Rectal smooth muscle tissue (tissue), 1 donor: Measurements from ENCODE around the gene FOXC1.

ENCODE experiments used
- H3K27ac ChIP-seq: one replicate; pipeline ENCODE4 v1.7.0; 2013; ENCODE audit warnings: low read depth, low read length, inconsistent platforms
- H3K27me3 ChIP-seq: one replicate; pipeline ENCODE4 v1.7.0; 2013; ENCODE audit warnings: low read length; ENCODE audit not compliant: control insufficient read depth, insufficient read depth
- H3K36me3 ChIP-seq: one replicate; pipeline ENCODE4 v1.7.0; 2013; ENCODE audit warnings: low read length; ENCODE audit not compliant: control insufficient read depth, insufficient read depth
- H3K4me1 ChIP-seq: one replicate; pipeline ENCODE4 v1.7.0; 2013; ENCODE audit warnings: low read length; ENCODE audit not compliant: control insufficient read depth, insufficient read depth
- H3K4me3 ChIP-seq: one replicate; pipeline ENCODE4 v1.7.0; 2013; ENCODE audit warnings: low read length
- H3K9ac ChIP-seq: one replicate; pipeline ENCODE4 v1.7.0; 2013; ENCODE audit warnings: low read length

FOXC1 gene

GRCh38 chr6:1587546-1587945 is 22.2 kb upstream of the FOXC1 start:
- H3K9ac ChIP-seq: no peak overlapping the region
- no peaks in the 10 kb centered on the region for H3K4me1 ChIP-seq
- no peaks in the 10 kb centered on the region for H3K27me3 ChIP-seq
- no peaks in the 10 kb centered on the region for H3K36me3 ChIP-seq
- no peak overlapping the region for H3K4me3 ChIP-seq
- H3K27ac ChIP-seq: no peak overlapping the region

GRCh38 chr6:1587977-1588376 is 21.7 kb upstream of the FOXC1 start:
- Histone ChIP-seq H3K27ac (no peak overlapping the region), H3K36me3 (no peaks in the 10 kb centered on the region), H3K4me3 (no peak overlapping the region), H3K27me3 (no peaks in the 10 kb centered on the region), H3K9ac (no peak overlapping the region), H3K4me1 (no peaks in the 10 kb centered on the region)

GRCh38 chr6:1589208-1589607 is 20.5 kb upstream of the FOXC1 start:
- H3K36me3 ChIP-seq: no peaks in the 10 kb centered on the region
- no peak overlapping the region for H3K9ac ChIP-seq
- no peaks in the 10 kb centered on the region for H3K4me1 ChIP-seq
- no peak overlapping the region for H3K4me3 ChIP-seq
- no peak overlapping the region for H3K27ac ChIP-seq
- peaks cover 3% of the 10 kb centered on the region for H3K27me3 ChIP-seq

GRCh38 chr6:1590580-1590979 is 19.1 kb upstream of the FOXC1 start:
- Histone ChIP-seq H3K4me3 (no peak overlapping the region), H3K4me1 (no peaks in the 10 kb centered on the region), H3K27ac (no peak overlapping the region), H3K27me3 (peaks cover 9% of the 10 kb centered on the region), H3K9ac (no peak overlapping the region), H3K36me3 (no peaks in the 10 kb centered on the region)

- no peaks in the 10 kb centered on the region for H3K36me3 ChIP-seq
- no peaks in the 10 kb centered on the region for H3K4me1 ChIP-seq
- no peak overlapping the region for H3K9ac ChIP-seq
- H3K4me3 ChIP-seq: no peak overlapping the region
- H3K27ac ChIP-seq: no peak overlapping the region
- H3K27me3 ChIP-seq: peaks cover 14% of the 10 kb centered on the region
Observed at GRCh38 chr6:1591243-1591642, 18.5 kb upstream of the FOXC1 start.

GRCh38 chr6:1591926-1592325 is 17.8 kb upstream of the FOXC1 start:
- no peaks in the 10 kb centered on the region for H3K4me1 ChIP-seq
- peaks cover 14% of the 10 kb centered on the region for H3K27me3 ChIP-seq
- no peak overlapping the region for H3K9ac ChIP-seq
- H3K27ac ChIP-seq: no peak overlapping the region
- no peak overlapping the region for H3K4me3 ChIP-seq
- no peaks in the 10 kb centered on the region for H3K36me3 ChIP-seq

GRCh38 chr6:1592852-1593251 is 16.9 kb upstream of the FOXC1 start:
- Histone ChIP-seq H3K27ac (no peak overlapping the region), H3K9ac (no peak overlapping the region), H3K36me3 (no peaks in the 10 kb centered on the region), H3K27me3 (peaks cover 14% of the 10 kb centered on the region), H3K4me1 (no peaks in the 10 kb centered on the region), H3K4me3 (no peak overlapping the region)

GRCh38 chr6:1593286-1593957 is 16.3 kb upstream of the FOXC1 start:
- Histone ChIP-seq H3K4me3 (no peak overlapping the region), H3K27me3 (peaks cover 14% of the 10 kb centered on the region), H3K27ac (no peak overlapping the region), H3K9ac (no peak overlapping the region), H3K36me3 (no peaks in the 10 kb centered on the region), H3K4me1 (no peaks in the 10 kb centered on the region)

GRCh38 chr6:1593958-1594314 is 15.8 kb upstream of the FOXC1 start:
- Histone ChIP-seq H3K4me1 (no peaks in the 10 kb centered on the region), H3K36me3 (no peaks in the 10 kb centered on the region), H3K4me3 (no peak overlapping the region), H3K27me3 (peaks cover 14% of the 10 kb centered on the region), H3K27ac (no peak overlapping the region), H3K9ac (no peak overlapping the region)

- Histone ChIP-seq H3K27me3 (peaks cover 14% of the 10 kb centered on the region), H3K27ac (no peak overlapping the region), H3K36me3 (no peaks in the 10 kb centered on the region), H3K4me3 (no peak overlapping the region), H3K9ac (no peak overlapping the region), H3K4me1 (no peaks in the 10 kb centered on the region)
Observed at GRCh38 chr6:1594445-1595200, 15.1 kb upstream of the FOXC1 start.

GRCh38 chr6:1595271-1596087 is 14.2 kb upstream of the FOXC1 start:
- Histone ChIP-seq H3K27ac (no peak overlapping the region), H3K4me3 (no peak overlapping the region), H3K36me3 (no peaks in the 10 kb centered on the region), H3K9ac (no peak overlapping the region), H3K27me3 (peaks cover 14% of the 10 kb centered on the region), H3K4me1 (no peaks in the 10 kb centered on the region)

- Histone ChIP-seq H3K27me3 (peaks cover 14% of the 10 kb centered on the region), H3K4me3 (no peak overlapping the region)
Observed at GRCh38 chr6:1596088-1596852, 13.4 kb upstream of the FOXC1 start.

More at GRCh38 chr6:1596088-1596852, 13.4 kb upstream of the FOXC1 start:
- H3K9ac ChIP-seq: no peak overlapping the region
- no peaks in the 10 kb centered on the region for H3K36me3 ChIP-seq
- no peaks in the 10 kb centered on the region for H3K4me1 ChIP-seq
- no peak overlapping the region for H3K27ac ChIP-seq
